Neuronal stem cell (in vitro differentiated cells): ENCODE results near the gene DTNB.

Source experiments
- DNase-seq: peaks from one replicate; pipeline ENCODE4 v3.0.0-alpha.2; 2013; ENCODE audit warnings: low spot score
- H2AFZ ChIP-seq: one replicate; pipeline ENCODE4 v1.6.1; 2013; ENCODE audit warnings: mild to moderate bottlenecking, low read length, inconsistent platforms
- H2AK5ac ChIP-seq: 2 replicates; pipeline ENCODE4 v1.6.1; 2013; ENCODE audit warnings: low read depth, mild to moderate bottlenecking, inconsistent platforms, low read length, moderate library complexity, mixed read lengths
- H2BK120ac ChIP-seq: 2 replicates; pipeline ENCODE4 v1.6.1; 2013; ENCODE audit warnings: low read depth, mild to moderate bottlenecking, inconsistent platforms, low read length, moderate library complexity, mixed read lengths
- H2BK12ac ChIP-seq: one replicate; pipeline ENCODE4 v1.6.1; 2013; ENCODE audit warnings: low read length, inconsistent platforms
- H2BK15ac ChIP-seq: 2 replicates; pipeline ENCODE4 v1.6.1; 2013; ENCODE audit warnings: mild to moderate bottlenecking, low read length, inconsistent platforms, mixed read lengths
- H2BK5ac ChIP-seq: one replicate; pipeline ENCODE4 v1.6.1; 2013; ENCODE audit warnings: inconsistent platforms, mild to moderate bottlenecking, low read length, moderate library complexity
- H3K14ac ChIP-seq: one replicate; pipeline ENCODE4 v1.6.1; 2013; ENCODE audit warnings: low read length, inconsistent platforms
- H3K18ac ChIP-seq: 2 replicates; pipeline ENCODE4 v1.6.1; 2013; ENCODE audit warnings: low read length, inconsistent platforms
- H3K23ac ChIP-seq: 2 replicates; pipeline ENCODE4 v1.6.1; 2013; ENCODE audit warnings: low read depth, mild to moderate bottlenecking, mixed read lengths, low read length, inconsistent platforms; ENCODE audit not compliant: poor library complexity
- H3K27ac ChIP-seq: replicated peaks from 3 replicates; pipeline ENCODE4 v1.5.1; 2013; ENCODE audit warnings: low read length, inconsistent platforms
- H3K27me3 ChIP-seq, 3 experiments: 2 replicates each; pipeline ENCODE4 v1.6.1; 2013; ENCODE audit warnings: low read length in 3 of 3, mild to moderate bottlenecking in 2 of 3, inconsistent platforms in 1 of 3, low read depth in 1 of 3, mixed read lengths in 1 of 3, moderate library complexity in 1 of 3; ENCODE audit not compliant: control insufficient read depth in 3 of 3, insufficient read depth in 3 of 3
- H3K36me3 ChIP-seq, 2 donors: replicated peaks in 1 of 2; 2 replicates each; pipeline ENCODE4 v1.6.1; 2013; ENCODE audit warnings: low read length in 2 of 2; ENCODE audit not compliant: control insufficient read depth in 2 of 2, insufficient read depth in 2 of 2
- H3K4ac ChIP-seq: 2 replicates; pipeline ENCODE4 v1.6.1; 2013; ENCODE audit warnings: inconsistent platforms, mild to moderate bottlenecking, low read length, moderate library complexity
- H3K4me1 ChIP-seq, 2 donors: 1 replicate in 1 of 2; 2 replicates in 1 of 2; pipeline ENCODE4 v1.6.1; 2013; ENCODE audit warnings: low read length in 2 of 2, low read depth in 1 of 2; ENCODE audit not compliant: control insufficient read depth in 2 of 2, insufficient read depth in 1 of 2
- H3K4me2 ChIP-seq: one replicate; pipeline ENCODE4 v1.6.1; 2013; ENCODE audit warnings: mild to moderate bottlenecking, low read length, inconsistent platforms; ENCODE audit not compliant: insufficient read depth, poor library complexity, severe bottlenecking
- H3K4me3 ChIP-seq, 2 donors: 2 replicates each; pipeline ENCODE4 v1.5.1; 2013; ENCODE audit warnings: low read length in 2 of 2, mild to moderate bottlenecking in 2 of 2, inconsistent platforms in 1 of 2, moderate library complexity in 1 of 2
- H3K79me1 ChIP-seq: one replicate; pipeline ENCODE4 v1.6.1; 2013; ENCODE audit warnings: low read depth, mild to moderate bottlenecking, inconsistent platforms, low read length, moderate library complexity
- H3K9ac ChIP-seq: one replicate; pipeline ENCODE4 v1.6.1; 2013; ENCODE audit warnings: mild to moderate bottlenecking, low read depth, low read length, inconsistent platforms; ENCODE audit not compliant: poor library complexity
- H3K9me3 ChIP-seq, 2 donors: replicated peaks in 1 of 2; 2 replicates each; pipeline versions ENCODE3 to v1.6.1; 2013; ENCODE audit warnings: low read length in 2 of 2, mild to moderate bottlenecking in 2 of 2, inconsistent platforms in 1 of 2, low read depth in 1 of 2, mixed read lengths in 1 of 2, moderate library complexity in 1 of 2; ENCODE audit not compliant: control insufficient read depth in 2 of 2, insufficient read depth in 1 of 2
- H4K8ac ChIP-seq: one replicate; pipeline ENCODE4 v1.6.1; 2013; ENCODE audit warnings: low read depth, mild to moderate bottlenecking, inconsistent platforms, low read length, moderate library complexity
- H4K91ac ChIP-seq: one replicate; pipeline ENCODE4 v1.6.1; 2013; ENCODE audit warnings: low read length, low read depth, mild to moderate bottlenecking, inconsistent platforms; ENCODE audit not compliant: poor library complexity
- WGBS, 2 donors: extraction: QIAGEN DNeasy Blood & Tissue Kit; methylation state at CpG; one replicate each; pipeline ENCODE4 v1.1.7; 2013; ENCODE audit warnings: missing lambda C conversion rate in 2 of 2, mixed read lengths in 1 of 2; ENCODE audit not compliant: insufficient read length in 2 of 2, insufficient replicate concordance in 1 of 2; ENCODE audit errors: extremely low coverage in 2 of 2; 5-methylcytosine and 5-hydroxymethylcytosine counted together

Gene DTNB

DNA sequence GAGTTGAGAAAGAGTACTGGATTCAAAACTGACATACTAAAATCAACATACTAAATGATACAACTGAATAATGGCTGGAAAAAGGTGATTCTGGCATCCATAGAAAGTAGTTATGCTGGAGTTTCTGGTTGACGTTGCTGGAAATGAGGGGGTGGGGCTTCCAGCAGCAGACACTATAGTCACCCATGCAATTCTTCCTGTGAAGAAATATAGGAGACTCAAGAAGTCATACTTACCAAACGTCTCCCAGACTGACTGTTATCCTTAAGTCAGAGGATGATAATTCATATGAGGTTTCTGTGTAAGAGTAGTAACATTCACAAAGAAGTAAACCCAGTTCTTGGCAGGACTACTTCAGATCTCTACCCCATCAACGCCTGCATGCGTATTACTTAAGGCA, 23.6 kb downstream of the DTNB start:
- Histone ChIP-seq H2BK12ac (no peak overlapping the region), H3K27me3 (no peaks in the 10 kb centered on the region), H3K23ac (no peak overlapping the region), H3K4ac (no peak overlapping the region), H3K27ac (no peak overlapping the region), H3K14ac (no peak overlapping the region), H4K91ac (no peak overlapping the region), H3K18ac (no peak overlapping the region), H3K4me2 (no peak overlapping the region), H2AK5ac (no peak overlapping the region), H2BK5ac (no peak overlapping the region), H3K4me3 (no peak overlapping the region), H3K9me3 (no peaks in the 10 kb centered on the region), H2BK120ac (no peak overlapping the region), H4K8ac (no peak overlapping the region), H3K4me1 (no peaks in the 10 kb centered on the region), H2AFZ (no peak overlapping the region), H3K9ac (no peak overlapping the region), H2BK15ac (no peak overlapping the region), H3K79me1 (no peaks in the 10 kb centered on the region), H3K36me3 (peaks cover 2 to 17% of the 10 kb centered on the region in 2 donors)
- no peak for DNase-seq
- no CpG with 5 or more reads among the region's 4 CpGs for WGBS, 2 donors

DNA sequence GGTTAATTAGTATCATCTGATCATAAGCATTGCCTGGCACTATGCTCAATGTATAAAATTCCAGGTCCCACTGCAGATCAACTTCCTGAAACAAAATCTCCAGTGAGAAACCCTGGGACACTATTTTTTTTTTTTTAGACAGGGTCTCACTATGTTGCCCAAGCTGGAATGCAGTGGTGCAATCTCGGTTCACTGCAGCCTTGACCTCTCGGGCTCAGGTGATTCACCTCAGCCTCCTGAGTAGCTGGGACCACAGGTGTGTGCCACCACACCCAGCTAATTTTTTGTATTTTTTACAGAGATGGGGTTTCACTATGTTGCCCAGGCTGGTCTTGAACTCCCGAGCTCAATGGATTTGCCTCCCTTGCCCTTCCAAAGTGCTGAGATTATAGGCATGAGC, 31.1 kb downstream of the DTNB start:
- no peak overlapping the region for H2BK12ac ChIP-seq
- no peak overlapping the region for H3K27ac ChIP-seq

DNA sequence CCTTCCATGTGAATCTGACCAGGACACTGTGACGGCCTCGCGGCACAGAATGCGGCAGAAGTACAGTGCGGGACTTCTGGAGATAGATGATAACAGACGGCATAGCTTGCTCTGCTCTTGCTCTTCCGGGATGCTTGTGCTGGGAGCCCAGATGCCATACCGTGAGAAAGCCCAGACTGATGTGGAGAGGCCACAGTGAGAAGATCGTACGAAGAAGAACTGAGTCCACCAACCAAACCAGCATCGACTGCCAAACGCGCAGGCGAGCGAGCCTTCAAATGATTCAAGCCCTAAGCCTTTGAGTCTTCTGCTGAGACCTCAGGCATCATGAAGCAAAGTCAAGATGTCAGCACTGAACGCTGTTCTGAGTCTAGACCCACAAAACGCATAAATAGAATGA, 33.7 kb downstream of the DTNB start:
- WGBS, 2 donors = no CpG with 5 or more reads among the region's 17 CpGs
- no peak for DNase-seq

More for the DNA sequence above, 31.1 kb downstream of the DTNB start:
- no peak overlapping the region for H2BK5ac ChIP-seq
- no CpG with 5 or more reads among the region's 3 CpGs for WGBS, 2 donors
- no peak overlapping the region for H3K4me3 ChIP-seq
- H3K14ac ChIP-seq = no peak overlapping the region
- no peak overlapping the region for H2AFZ ChIP-seq
- H3K79me1 ChIP-seq = peaks cover 3% of the 10 kb centered on the region
- H2BK120ac ChIP-seq = no peak overlapping the region
- no peak overlapping the region for H3K4me2 ChIP-seq
- no peak overlapping the region for H3K23ac ChIP-seq
- H4K91ac ChIP-seq = no peak overlapping the region
- no peak overlapping the region for H3K9ac ChIP-seq
- no peak overlapping the region for H3K18ac ChIP-seq
- H3K27me3 ChIP-seq = no peaks in the 10 kb centered on the region
- no peak overlapping the region for H4K8ac ChIP-seq
- no peaks in the 10 kb centered on the region for H3K4me1 ChIP-seq
- DNase-seq = no peak
- H2AK5ac ChIP-seq = no peak overlapping the region
- H3K4ac ChIP-seq = no peak overlapping the region
- no peak overlapping the region for H2BK15ac ChIP-seq
- no peaks in the 10 kb centered on the region for H3K9me3 ChIP-seq
- peaks cover 0 to 2% of the 10 kb centered on the region in 2 donors for H3K36me3 ChIP-seq

DNA sequence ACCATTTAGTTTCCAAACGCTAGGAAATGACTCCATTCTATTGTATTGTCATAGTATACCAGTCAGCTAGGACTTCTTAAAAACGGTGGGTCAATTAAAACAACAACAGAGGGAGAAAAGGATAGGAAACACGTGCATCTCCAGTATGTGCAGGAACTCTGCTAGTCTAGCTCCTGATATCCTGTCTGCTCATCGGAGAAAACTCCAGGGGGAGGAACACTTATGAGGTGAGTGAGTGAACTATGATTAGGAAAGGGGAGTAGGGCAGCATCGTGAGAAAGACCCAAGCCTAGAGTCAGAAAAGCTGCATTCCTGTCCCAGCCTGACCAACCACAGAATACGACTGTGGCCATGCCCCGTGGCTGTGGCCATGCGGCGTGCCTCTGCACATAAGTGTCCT, 34.2 kb downstream of the DTNB start:
- H2AFZ ChIP-seq = no peak overlapping the region
- no peak overlapping the region for H3K18ac ChIP-seq
- no peak overlapping the region for H4K8ac ChIP-seq
- no peak overlapping the region for H3K4me3 ChIP-seq
- no peak overlapping the region for H4K91ac ChIP-seq
- DNase-seq = no peak
- H3K4ac ChIP-seq = no peak overlapping the region
- H2BK5ac ChIP-seq = no peak overlapping the region
- no peak overlapping the region for H3K9ac ChIP-seq
- no peak overlapping the region for H3K4me2 ChIP-seq
- WGBS, 2 donors = no CpG with 5 or more reads among the region's 9 CpGs
- no peak overlapping the region for H2BK12ac ChIP-seq
- no peaks in the 10 kb centered on the region for H3K27me3 ChIP-seq
- no peak overlapping the region for H2BK120ac ChIP-seq
- no peak overlapping the region for H3K27ac ChIP-seq
- H3K79me1 ChIP-seq = peaks cover 3% of the 10 kb centered on the region
- H2BK15ac ChIP-seq = no peak overlapping the region
- no peak overlapping the region for H3K14ac ChIP-seq
- H2AK5ac ChIP-seq = no peak overlapping the region
- no peaks in the 10 kb centered on the region for H3K4me1 ChIP-seq
- H3K9me3 ChIP-seq = peaks cover 0 to 3% of the 10 kb centered on the region in 2 donors
- H3K23ac ChIP-seq = no peak overlapping the region
- peaks cover 0 to 2% of the 10 kb centered on the region in 2 donors for H3K36me3 ChIP-seq

More for the DNA sequence above, 33.7 kb downstream of the DTNB start:
- no peaks in the 10 kb centered on the region for H3K27me3 ChIP-seq
- no peak overlapping the region for H3K4me3 ChIP-seq
- no peak overlapping the region for H2AFZ ChIP-seq
- H2AK5ac ChIP-seq = no peak overlapping the region
- H3K4me1 ChIP-seq = no peaks in the 10 kb centered on the region
- no peak overlapping the region for H2BK15ac ChIP-seq
- peak overlapping the region; percentile 2 for H3K14ac ChIP-seq
- no peak overlapping the region for H3K18ac ChIP-seq
- H2BK5ac ChIP-seq = no peak overlapping the region
- no peak overlapping the region for H3K23ac ChIP-seq
- H2BK12ac ChIP-seq = no peak overlapping the region
- peaks cover 0 to 3% of the 10 kb centered on the region in 2 donors for H3K9me3 ChIP-seq
- H4K91ac ChIP-seq = no peak overlapping the region
- peaks cover 3% of the 10 kb centered on the region for H3K79me1 ChIP-seq
- no peak overlapping the region for H3K9ac ChIP-seq
- no peak overlapping the region for H3K4ac ChIP-seq
- no peak overlapping the region for H3K4me2 ChIP-seq
- peaks cover 0 to 2% of the 10 kb centered on the region in 2 donors for H3K36me3 ChIP-seq
- H4K8ac ChIP-seq = no peak overlapping the region
- H2BK120ac ChIP-seq = no peak overlapping the region
- H3K27ac ChIP-seq = no peak overlapping the region
